ENCODE data around the gene STXBP1.

STXBP1 gene

DNA sequence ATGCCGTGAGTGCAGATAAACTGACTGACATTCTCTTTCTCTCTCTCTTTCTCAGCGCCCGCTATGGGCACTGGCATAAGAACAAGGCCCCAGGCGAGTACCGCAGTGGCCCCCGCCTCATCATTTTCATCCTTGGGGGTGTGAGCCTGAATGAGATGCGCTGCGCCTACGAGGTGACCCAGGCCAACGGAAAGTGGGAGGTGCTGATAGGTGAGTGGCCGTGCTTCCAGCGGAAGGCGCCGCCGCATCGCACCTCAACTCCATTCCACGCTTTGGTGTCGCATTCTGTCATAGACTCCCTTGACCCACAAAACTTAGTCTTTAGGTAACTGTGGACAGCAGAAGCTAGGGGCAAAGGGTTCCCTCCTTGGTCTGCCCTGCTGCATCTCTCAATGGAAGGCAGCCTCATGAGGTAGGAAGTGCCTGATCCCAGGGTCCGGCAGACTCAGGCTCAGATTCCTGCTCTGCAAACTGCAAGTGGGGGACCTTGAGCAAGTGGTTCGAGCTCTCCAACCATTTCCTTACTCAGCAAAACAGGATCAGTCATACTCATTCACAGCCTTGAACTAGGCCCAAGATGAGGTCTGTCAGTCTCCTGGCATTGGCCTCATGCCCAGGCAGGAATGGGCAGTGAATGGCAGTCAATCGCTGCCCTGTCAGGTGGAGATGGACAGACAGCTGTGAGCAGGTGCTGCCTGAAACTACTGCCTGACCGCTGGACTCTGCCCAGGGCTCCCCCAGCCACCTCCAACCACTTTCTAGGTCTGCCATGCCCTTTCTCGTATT lies 70.5 kb downstream of the STXBP1 start:
- H3K4me1 ChIP-seq (ENCODE audit: control insufficient read depth, insufficient read depth, low read length): no peaks in the 10 kb centered on the region
- no peak overlapping the region for H3K4me3 ChIP-seq (ENCODE audit: low read depth, low read length)
- CTCF ChIA-PET: interaction anchor here (0.6 kb wide), 1 partner anchor 379 kb away, joined by 3 read pairs; no protein-coding TSS in a partner anchor
- TF ChIP-seq GFI1B (tag by site-specific recombination; IDR thresholded peaks at IDR 0.05): no peak
- TF ChIP-seq, protein P1, sequence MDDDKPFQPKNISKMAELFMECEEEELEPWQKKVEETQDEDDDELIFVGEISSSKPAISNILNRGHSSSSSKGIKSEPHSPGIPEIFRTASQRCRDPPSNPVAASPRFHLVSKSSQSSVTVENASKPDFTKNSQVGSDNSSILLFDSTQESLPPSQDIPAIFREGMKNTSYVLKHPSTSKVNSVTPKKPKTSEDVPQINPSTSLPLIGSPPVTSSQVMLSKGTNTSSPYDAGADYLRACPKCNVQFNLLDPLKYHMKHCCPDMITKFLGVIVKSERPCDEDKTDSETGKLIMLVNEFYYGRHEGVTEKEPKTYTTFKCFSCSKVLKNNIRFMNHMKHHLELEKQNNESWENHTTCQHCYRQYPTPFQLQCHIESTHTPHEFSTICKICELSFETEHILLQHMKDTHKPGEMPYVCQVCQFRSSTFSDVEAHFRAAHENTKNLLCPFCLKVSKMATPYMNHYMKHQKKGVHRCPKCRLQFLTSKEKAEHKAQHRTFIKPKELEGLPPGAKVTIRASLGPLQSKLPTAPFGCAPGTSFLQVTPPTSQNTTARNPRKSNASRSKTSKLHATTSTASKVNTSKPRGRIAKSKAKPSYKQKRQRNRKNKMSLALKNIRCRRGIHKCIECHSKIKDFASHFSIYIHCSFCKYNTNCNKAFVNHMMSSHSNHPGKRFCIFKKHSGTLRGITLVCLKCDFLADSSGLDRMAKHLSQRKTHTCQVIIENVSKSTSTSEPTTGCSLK (tag by site-specific recombination; IDR thresholded peaks at IDR 0.05): no peak
- no peak for TF ChIP-seq ZSCAN30 (tag by site-specific recombination; IDR thresholded peaks at IDR 0.05)
- no peak for TF ChIP-seq ZNF76 (tag by site-specific recombination; IDR thresholded peaks at IDR 0.05; ENCODE audit: borderline replicate concordance, low read depth)
- TF ChIP-seq ZNF791 (tag by site-specific recombination; IDR thresholded peaks at IDR 0.05): no peak
- TF ChIP-seq BCL11A (tag by site-specific recombination; IDR thresholded peaks at IDR 0.05; ENCODE audit: low read depth): no peak
- no peak for TF ChIP-seq YY1 (tag by site-specific recombination; IDR thresholded peaks at IDR 0.05)
- no peak for TF ChIP-seq KLF8 (tag by site-specific recombination; IDR thresholded peaks at IDR 0.05)
- TF ChIP-seq HOXC10 (CRISPR knock-in tag; IDR thresholded peaks at IDR 0.05): no peak
- no peak for TF ChIP-seq ZNF654 (tag by site-specific recombination; IDR thresholded peaks at IDR 0.05; ENCODE audit: low read depth)
- TF ChIP-seq, protein P2, sequence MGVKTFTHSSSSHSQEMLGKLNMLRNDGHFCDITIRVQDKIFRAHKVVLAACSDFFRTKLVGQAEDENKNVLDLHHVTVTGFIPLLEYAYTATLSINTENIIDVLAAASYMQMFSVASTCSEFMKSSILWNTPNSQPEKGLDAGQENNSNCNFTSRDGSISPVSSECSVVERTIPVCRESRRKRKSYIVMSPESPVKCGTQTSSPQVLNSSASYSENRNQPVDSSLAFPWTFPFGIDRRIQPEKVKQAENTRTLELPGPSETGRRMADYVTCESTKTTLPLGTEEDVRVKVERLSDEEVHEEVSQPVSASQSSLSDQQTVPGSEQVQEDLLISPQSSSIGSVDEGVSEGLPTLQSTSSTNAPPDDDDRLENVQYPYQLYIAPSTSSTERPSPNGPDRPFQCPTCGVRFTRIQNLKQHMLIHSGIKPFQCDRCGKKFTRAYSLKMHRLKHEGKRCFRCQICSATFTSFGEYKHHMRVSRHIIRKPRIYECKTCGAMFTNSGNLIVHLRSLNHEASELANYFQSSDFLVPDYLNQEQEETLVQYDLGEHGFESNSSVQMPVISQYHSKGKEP (tag by site-specific recombination; IDR thresholded peaks at IDR 0.05): no peak
- TF ChIP-seq ZNF785 (tag by site-specific recombination; IDR thresholded peaks at IDR 0.05): no peak
- no peak for TF ChIP-seq ZNF157 (tag by site-specific recombination; IDR thresholded peaks at IDR 0.05)
- no peak for TF ChIP-seq ZNF777 (tag by site-specific recombination; IDR thresholded peaks at IDR 0.05; ENCODE audit: borderline replicate concordance)
- TF ChIP-seq SALL2 (tag by site-specific recombination; IDR thresholded peaks at IDR 0.05; ENCODE audit: borderline replicate concordance): no peak
- TF ChIP-seq ZNF311 (tag by site-specific recombination; IDR thresholded peaks at IDR 0.05; ENCODE audit: borderline replicate concordance): no peak
- no peak for TF ChIP-seq HOXD13 (CRISPR knock-in tag; IDR thresholded peaks at IDR 0.05; ENCODE audit: borderline replicate concordance)
- TF ChIP-seq YY2 (tag by site-specific recombination; IDR thresholded peaks at IDR 0.05): no peak
- H3K9me3 ChIP-seq (ENCODE audit: control insufficient read depth, insufficient read depth, low read depth, low read length): no peaks in the 10 kb centered on the region
- no peak overlapping the region for H3K27ac ChIP-seq (ENCODE audit: extremely low read depth, low read depth, low read length)
- POLR2A ChIA-PET: interaction anchor here (1.4 kb wide), 1 partner anchor 52 kb away, joined by 3 read pairs; no protein-coding TSS in a partner anchor
- peaks cover 0 to 54% of the 10 kb centered on the region in 2 experiments; a peak in 2 of 3 replicates for H3K36me3 ChIP-seq (ENCODE audit: control insufficient read depth in 2 of 2, insufficient read depth in 1 of 2, low read length in 2 of 2)

DNA sequence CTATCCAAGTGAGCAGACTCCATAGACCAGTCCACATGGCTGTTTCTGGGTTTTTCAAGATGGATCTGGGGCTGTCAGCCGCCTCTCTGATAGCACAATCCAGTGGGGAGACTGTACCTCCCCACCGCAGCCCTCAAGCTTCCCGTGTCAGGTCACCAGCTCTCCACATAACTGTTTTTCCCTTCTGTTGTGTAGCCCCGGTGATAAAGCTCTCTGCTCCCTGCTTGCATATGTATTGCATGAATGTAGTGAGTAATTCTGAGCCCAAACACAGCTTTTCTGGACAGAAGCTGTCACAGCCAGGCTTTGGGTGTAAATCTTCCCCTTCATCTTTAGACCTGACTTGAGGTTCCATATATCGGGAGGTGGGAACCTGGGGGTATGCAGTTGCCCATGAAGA lies 71.6 kb downstream of the STXBP1 start:
- peaks cover 0 to 56% of the 10 kb centered on the region in 2 experiments; a peak in 1 of 3 replicates for H3K36me3 ChIP-seq (ENCODE audit: control insufficient read depth in 2 of 2, insufficient read depth in 1 of 2, low read length in 2 of 2)
- POLR2A ChIA-PET: interaction anchor here (1.4 kb wide), 1 partner anchor 51 kb away, joined by 3 read pairs; no protein-coding TSS in a partner anchor
- CTCF ChIA-PET: no interaction called here
- no peaks in the 10 kb centered on the region for H3K4me1 ChIP-seq (ENCODE audit: control insufficient read depth, insufficient read depth, low read length)
- no peak overlapping the region for H3K4me3 ChIP-seq (ENCODE audit: low read depth, low read length)
- no peak for TF ChIP-seq KLF1 (tag by site-specific recombination; IDR thresholded peaks at IDR 0.05)
- TF ChIP-seq TCF7L2 (IDR thresholded peaks at IDR 0.05; ENCODE audit: borderline replicate concordance, low read depth, low read length): no peak
- TF ChIP-seq GLI4 (tag by site-specific recombination; IDR thresholded peaks at IDR 0.05): no peak
- no peak for TF ChIP-seq ZNF768 (tag by site-specific recombination; IDR thresholded peaks at IDR 0.05)
- TF ChIP-seq ZNF350 (tag by site-specific recombination; IDR thresholded peaks at IDR 0.05): no peak
- no peak for TF ChIP-seq GLIS2 (tag by site-specific recombination; IDR thresholded peaks at IDR 0.05)
- no peak for TF ChIP-seq GLIS1 (tag by site-specific recombination; IDR thresholded peaks at IDR 0.05)
- no peak for TF ChIP-seq MZF1 (tag by site-specific recombination; IDR thresholded peaks at IDR 0.05; ENCODE audit: borderline replicate concordance)
- no peak for TF ChIP-seq ZFP37 (tag by site-specific recombination; IDR thresholded peaks at IDR 0.05)
- no peak overlapping the region for H3K27ac ChIP-seq (ENCODE audit: extremely low read depth, low read depth, low read length)
- H3K9me3 ChIP-seq (ENCODE audit: control insufficient read depth, insufficient read depth, low read depth, low read length): no peaks in the 10 kb centered on the region

Data from HEK293 (cell line).